K562 (cell line): ENCODE data around the gene CENPN. TPM values are rescaled to one million over a fixed set of nuclear protein-coding genes. Genes with fewer than 3 reads are reported as not detected.

ENCODE experiments used
- ATAC-seq: fragments of 200-7000 bp; cut with Tn5 transposase; 3 replicates; pipeline ENCODE4 v1.9.1; 2020; ENCODE audit warnings: moderate library complexity
- BruUV-seq: library from RNA; stranded (reverse); fragments of 400-500 nt; replicated peaks from 2 replicates; lab custom pipeline; 2021; lab: Mats Ljungman, UMichigan
- CTCF ChIA-PET: fragments of 300-600 bp; formaldehyde crosslinking; extraction: SDS; loops from one replicate; lab custom pipeline; 2021; ENCODE audit warnings: low intra/inter-chr PET ratio; lab: Yijun Ruan, JAX
- POLR2A ChIA-PET: fragments of 300-600, 350-650 bp; sonication (Branson Sonifier 250); formaldehyde crosslinking; extraction: SDS; loops from one replicate; lab custom pipeline; 2021; ENCODE audit warnings: antibody characterized with exemption, inconsistent platforms; lab: Yijun Ruan, JAX
- DNase-seq, 4 experiments: peaks; one replicate each; pipeline versions ENCODE4 v3.0.0 to v3.0.0-alpha.2; 2011 to 2018; ENCODE audit warnings: low spot score in 3 of 4, mixed read lengths in 3 of 4; ENCODE audit errors: extremely low read depth in 1 of 4
- FAIRE-seq: peaks from 2 replicates; lab custom pipeline; 2011; peaks lifted over from hg19 to GRCh38; lab: Jason Lieb, UNC
- H2AFZ ChIP-seq: 2 replicates; pipeline ENCODE4 v1.6.0; 2011; ENCODE audit warnings: low read depth, low read length, control low read depth, inconsistent platforms
- H3K27ac ChIP-seq: fragments of 200-600 bp; 3 replicates; pipeline ENCODE4 v1.8.0; 2011; ENCODE audit warnings: low read depth, mild to moderate bottlenecking, control low read depth, inconsistent platforms, low read length, moderate library complexity, mixed read lengths; ENCODE audit errors: extremely low read depth
- H3K27me3 ChIP-seq, 2 experiments: fragments of 300-600 bp in 1 of 2; 2 replicates in 1 of 2; 3 replicates in 1 of 2; pipeline versions ENCODE4 v1.6.0 to v1.8.0; 2011; ENCODE audit warnings: inconsistent platforms in 2 of 2, low read length in 2 of 2, mild to moderate bottlenecking in 1 of 2, mixed read lengths in 1 of 2, moderate library complexity in 1 of 2; ENCODE audit not compliant: control insufficient read depth in 2 of 2, insufficient read depth in 2 of 2
- H3K36me3 ChIP-seq: fragments of 300-600 bp; 3 replicates; pipeline ENCODE4 v1.8.0; 2011; ENCODE audit warnings: mild to moderate bottlenecking, low read length, inconsistent platforms; ENCODE audit not compliant: control insufficient read depth, insufficient read depth
- H3K4me1 ChIP-seq, 2 experiments: fragments of 200-600 bp in 1 of 2; replicated peaks in 1 of 2; 2 replicates in 1 of 2; 3 replicates in 1 of 2; pipeline versions ENCODE4 v1.5.1 to v1.8.0; 2011; ENCODE audit warnings: inconsistent platforms in 2 of 2, low read length in 2 of 2, mild to moderate bottlenecking in 1 of 2, mixed read lengths in 1 of 2, moderate library complexity in 1 of 2; ENCODE audit not compliant: control insufficient read depth in 2 of 2, insufficient read depth in 2 of 2
- H3K4me2 ChIP-seq: 2 replicates; pipeline ENCODE4 v1.6.1; 2011; ENCODE audit warnings: low read length, control low read depth, inconsistent platforms, mixed read lengths; ENCODE audit not compliant: insufficient read depth
- H3K4me3 ChIP-seq: fragments of 200-600 bp; sonication (generic), shearing (Covaris generic); 2 replicates; pipeline ENCODE4 v1.5.1; 2016; ENCODE audit warnings: control low read depth, inconsistent platforms
- H3K79me2 ChIP-seq: fragments of 200-600 bp; 3 replicates; pipeline ENCODE4 v1.8.0; 2011; ENCODE audit warnings: low read length, inconsistent platforms; ENCODE audit not compliant: control insufficient read depth, insufficient read depth
- H3K9ac ChIP-seq, 2 experiments: 2 replicates each; pipeline versions ENCODE4 v1.6.0 to v1.6.1; 2011; ENCODE audit warnings: low read depth in 2 of 2, low read length in 2 of 2, control low read depth in 1 of 2, inconsistent platforms in 1 of 2, mild to moderate bottlenecking in 1 of 2, mixed read lengths in 1 of 2; ENCODE audit not compliant: insufficient read depth in 1 of 2
- H3K9me1 ChIP-seq: one replicate; pipeline ENCODE4 v1.6.0; 2011; ENCODE audit warnings: inconsistent platforms, mild to moderate bottlenecking, low read length, moderate library complexity; ENCODE audit not compliant: control insufficient read depth, insufficient read depth
- H3K9me3 ChIP-seq: replicated peaks from 2 replicates; pipeline ENCODE4 v1.5.1; 2011; ENCODE audit warnings: low read depth, low read length, inconsistent platforms; ENCODE audit not compliant: control insufficient read depth, insufficient read depth
- H4K20me1 ChIP-seq: replicated peaks from 2 replicates; pipeline ENCODE4 v1.6.1; 2011; ENCODE audit warnings: low read length, inconsistent platforms, mixed read lengths; ENCODE audit not compliant: control insufficient read depth, insufficient read depth
- CBX3 ChIP-seq, 2 experiments: IDR thresholded peaks; 1 replicate in 1 of 2; 2 replicates in 1 of 2; pipeline ENCODE4 v1.6.1; 2012; ENCODE audit warnings: inconsistent platforms in 2 of 2, low read length in 2 of 2, borderline replicate concordance in 1 of 2, control low read depth in 1 of 2
- HDAC6 ChIP-seq: IDR thresholded peaks from 2 replicates; pipeline ENCODE4 v1.6.1; 2012; ENCODE audit warnings: low read depth, mild to moderate bottlenecking, control low read depth, inconsistent platforms, low read length, moderate library complexity
- ZNF280A ChIP-seq: fragments of 450-650 bp; IDR thresholded peaks from 2 replicates; pipeline ENCODE4 v1.6.1; 2018; ENCODE audit warnings: mild to moderate bottlenecking, low read depth; ENCODE audit not compliant: partially characterized antibody
- ZNF324 ChIP-seq: fragments of 250-450 bp; sonication (Bioruptor Pico); IDR thresholded peaks from 2 replicates; pipeline ENCODE4 v1.4.0; 2020; ENCODE audit warnings: mild to moderate bottlenecking
- in situ Hi-C: fragments of 300-500 bp; cut with MboI; formaldehyde crosslinking; loops from 4 replicates; pipeline ENCODE4 v1.15.0; 2018; ENCODE audit warnings: inconsistent platforms, mixed read lengths
- intact Hi-C: fragments of 100-400 bp; cut with micrococcal nuclease; formaldehyde crosslinking; loops from 2 replicates; pipeline ENCODE4 v1.14.2; 2022
- polyA plus RNA-seq, 8 experiments: library from polyadenylated mRNA; depleted of rRNA in 4 of 8; stranded (reverse) in 5 of 8; unstranded in 3 of 8; fragments of >200 nt; fragmentation: Nextera tagmentation in 2 of 8; fragmentation: Illumina TruSeq in 1 of 8; extraction: Ambion mirVana in 2 of 8; extraction: Trizol in 1 of 8; gene quantifications; 2 replicates each; pipeline versions ENCODE4 v1.2.1 to v1.2.3, GENCODE V29; 2011 to 2014; ENCODE audit warnings: inconsistent platforms in 1 of 8, missing spikeins in 1 of 8
- total RNA-seq, 7 experiments: library from RNA; depleted of rRNA in 6 of 7; stranded (reverse); fragments of >200 nt in 6 of 7; fragmentation: Illumina TruSeq in 2 of 7; extraction: Trizol in 2 of 7; gene quantifications; 2 replicates each; pipeline versions ENCODE4 v1.2.1 to v1.2.3, GENCODE V29; 2011 to 2021; ENCODE audit warnings: low replicate concordance in 1 of 7

CENPN gene
- total and polyA plus RNA-seq, 9 of the 15 experiments (the other 6 are each of a cell fraction or from before 2014, with no cell fraction given), result 92.3 to 384 (median 140) TPM

DNA sequence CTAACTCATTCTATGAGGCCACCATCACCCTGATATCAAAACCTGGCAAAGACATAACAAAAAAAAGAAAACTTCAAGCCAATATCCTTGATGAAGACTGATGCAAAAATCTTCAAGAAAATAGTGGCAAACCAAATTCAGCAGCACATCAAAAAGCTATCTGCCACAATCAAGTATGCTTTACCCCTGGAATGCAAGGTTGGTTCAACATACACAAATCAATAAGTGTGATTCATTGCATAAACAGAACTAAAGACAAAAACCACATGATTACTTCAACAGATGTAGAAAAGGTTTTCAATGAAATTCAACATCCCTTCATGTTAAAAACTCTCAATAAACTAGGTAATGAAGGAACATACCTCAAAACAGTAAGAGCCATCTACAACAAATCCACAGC, 48.7 kb upstream of the CENPN start:
- Histone ChIP-seq H3K4me3 (no peak overlapping the region), H3K9me1 (no peaks in the 10 kb centered on the region), H3K36me3 (no peaks in the 10 kb centered on the region), H3K9ac (no peak overlapping the region), H2AFZ (no peak overlapping the region), H4K20me1 (no peaks in the 10 kb centered on the region), H3K27me3 (peaks cover 0 to 9% of the 10 kb centered on the region in 2 experiments; a peak in 2 of 5 replicates), H3K27ac (no peak overlapping the region), H3K9me3 (peaks cover 3% of the 10 kb centered on the region; the same call in 1 of the 2 replicates), H3K79me2 (no peaks in the 10 kb centered on the region), H3K4me1 (no peaks in the 10 kb centered on the region), H3K4me2 (no peak overlapping the region)
- no peak for DNase-seq
- ATAC-seq, result no peak
- CTCF ChIA-PET, result no interaction called here
- intact Hi-C loops (no loop called here), in situ Hi-C loops (no loop called here)
- BruUV-seq, result no TSS peak
- no peak for TF ChIP-seq HDAC6
- TF ChIP-seq ZNF324 (CRISPR knock-in tag), result peak; percentile 96
- peak; percentile 13 for TF ChIP-seq ZNF280A
- TF ChIP-seq CBX3 (IDR thresholded peaks at IDR 0.05; ENCODE audit: borderline replicate concordance in 1 of 2, low read length in 2 of 2), result 0 out of 3 replicates have a peak, but pooled peaks of 1 of the 2 experiments have one; percentile 41
- FAIRE-seq, result no peak
- POLR2A ChIA-PET, result interaction anchor here (0.5 kb wide), 1 partner anchor 195 kb away, joined by 3 read pairs; no protein-coding TSS in a partner anchor
